GM12891 (cell line): ENCODE data around the gene EDN1. TPM values are rescaled to one million over a fixed set of nuclear protein-coding genes. Genes with fewer than 3 reads are reported as not detected.

Experiments
- DNase-seq: peaks from one replicate; pipeline ENCODE4 v3.0.0; 2011; ENCODE audit warnings: low spot score; ENCODE audit not compliant: insufficient read length
- FAIRE-seq: peaks from 2 replicates; lab custom pipeline; 2011; peaks lifted over from hg19 to GRCh38; lab: Jason Lieb, UNC
- PAX5 ChIP-seq: IDR thresholded peaks from 2 replicates; pipeline ENCODE4 v1.6.1; 2011; ENCODE audit warnings: low read length, moderate library complexity, mild to moderate bottlenecking; ENCODE audit not compliant: insufficient read depth, severe bottlenecking
- POLR2A ChIP-seq: IDR thresholded peaks from 2 replicates; pipeline ENCODE4 v1.6.1; 2011; ENCODE audit warnings: low read depth, low read length, control low read depth
- POLR2AphosphoS5 ChIP-seq: IDR thresholded peaks from 2 replicates; pipeline ENCODE4 v1.6.1; 2011; ENCODE audit warnings: low read depth, low read length, control low read depth
- POU2F2 ChIP-seq: IDR thresholded peaks from 2 replicates; pipeline ENCODE4 v1.6.1; 2011; ENCODE audit warnings: low read depth, mild to moderate bottlenecking, control low read depth, low read length, moderate library complexity
- SPI1 ChIP-seq: IDR thresholded peaks from 2 replicates; pipeline ENCODE4 v1.6.1; 2011; ENCODE audit warnings: low read depth, low read length, control low read depth
- TAF1 ChIP-seq: IDR thresholded peaks from 2 replicates; pipeline ENCODE4 v1.6.1; 2011; ENCODE audit warnings: low read depth, low read length, control low read depth
- polyA plus RNA-seq: library from polyadenylated mRNA; unstranded; fragments of >200 nt; gene quantifications from one replicate; pipeline ENCODE4 v1.2.1, GENCODE V29; 2012; ENCODE audit warnings: low read depth, missing spikeins, inconsistent platforms; ENCODE audit not compliant: missing spikeins

The EDN1 gene
- polyA plus RNA-seq: 0.65 TPM

DNA sequence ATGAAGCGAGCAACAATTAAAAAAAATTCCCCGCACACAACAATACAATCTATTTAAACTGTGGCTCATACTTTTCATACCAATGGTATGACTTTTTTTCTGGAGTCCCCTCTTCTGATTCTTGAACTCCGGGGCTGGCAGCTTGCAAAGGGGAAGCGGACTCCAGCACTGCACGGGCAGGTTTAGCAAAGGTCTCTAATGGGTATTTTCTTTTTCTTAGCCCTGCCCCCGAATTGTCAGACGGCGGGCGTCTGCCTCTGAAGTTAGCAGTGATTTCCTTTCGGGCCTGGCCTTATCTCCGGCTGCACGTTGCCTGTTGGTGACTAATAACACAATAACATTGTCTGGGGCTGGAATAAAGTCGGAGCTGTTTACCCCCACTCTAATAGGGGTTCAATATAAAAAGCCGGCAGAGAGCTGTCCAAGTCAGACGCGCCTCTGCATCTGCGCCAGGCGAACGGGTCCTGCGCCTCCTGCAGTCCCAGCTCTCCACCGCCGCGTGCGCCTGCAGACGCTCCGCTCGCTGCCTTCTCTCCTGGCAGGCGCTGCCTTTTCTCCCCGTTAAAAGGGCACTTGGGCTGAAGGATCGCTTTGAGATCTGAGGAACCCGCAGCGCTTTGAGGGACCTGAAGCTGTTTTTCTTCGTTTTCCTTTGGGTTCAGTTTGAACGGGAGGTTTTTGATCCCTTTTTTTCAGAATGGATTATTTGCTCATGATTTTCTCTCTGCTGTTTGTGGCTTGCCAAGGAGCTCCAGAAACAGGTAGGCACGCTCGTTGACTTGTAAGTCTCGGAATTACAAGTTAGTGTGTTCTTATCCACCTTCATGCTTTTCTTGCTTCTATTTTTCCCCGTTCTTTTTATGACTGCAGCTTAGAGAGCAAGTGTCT is at the start of gene EDN1:
Gene EDN1, plus strand, starts transcription at position 429 of the 888 bp plus-strand sequence. Its CDS starts 269 bp downstream, at position 698.
- TF ChIP-seq POU2F2: no peak
- TF ChIP-seq SPI1: peak; percentile 50
- DNase-seq: peak; percentile 49
- FAIRE-seq: peak; percentile 89

DNA sequence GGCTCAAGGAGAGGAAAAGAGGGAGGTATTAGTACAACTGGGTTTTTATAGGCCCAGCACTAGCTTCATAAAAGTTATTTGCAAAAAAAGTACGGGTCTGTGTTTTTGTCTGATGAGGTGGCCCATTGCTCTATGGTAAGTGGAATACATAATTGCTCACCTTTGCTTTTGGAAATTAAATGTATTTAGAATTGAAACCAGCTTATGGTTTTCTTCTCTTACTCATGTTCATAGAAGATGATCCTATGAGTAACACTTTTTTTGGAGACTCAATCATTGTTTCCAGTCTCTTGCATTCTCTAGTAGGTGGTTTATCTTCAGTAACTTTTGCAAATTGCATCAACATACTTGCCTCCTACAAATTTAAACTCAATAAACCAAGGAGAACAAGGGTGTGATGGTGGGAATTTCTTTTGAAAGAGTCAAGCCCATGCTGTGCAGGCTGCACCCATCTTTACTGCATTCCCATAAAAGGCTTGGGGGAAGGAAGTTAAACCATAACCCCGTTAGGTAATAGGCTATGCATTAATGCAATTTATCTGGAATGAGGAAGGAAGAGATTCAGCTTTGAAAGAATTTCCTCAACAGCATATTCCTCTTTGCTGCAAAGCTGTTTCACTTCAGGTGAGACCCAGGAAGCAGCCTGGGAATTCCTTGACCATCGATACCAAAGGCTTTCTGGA is 48.5 kb upstream of the EDN1 start:
- DNase-seq: no peak
- FAIRE-seq: no peak
- TF ChIP-seq PAX5: no peak
- TF ChIP-seq TAF1: no peak
- no peak for TF ChIP-seq POLR2A
- no peak for TF ChIP-seq POLR2AphosphoS5
- no peak for TF ChIP-seq POU2F2
- no peak for TF ChIP-seq SPI1

DNA sequence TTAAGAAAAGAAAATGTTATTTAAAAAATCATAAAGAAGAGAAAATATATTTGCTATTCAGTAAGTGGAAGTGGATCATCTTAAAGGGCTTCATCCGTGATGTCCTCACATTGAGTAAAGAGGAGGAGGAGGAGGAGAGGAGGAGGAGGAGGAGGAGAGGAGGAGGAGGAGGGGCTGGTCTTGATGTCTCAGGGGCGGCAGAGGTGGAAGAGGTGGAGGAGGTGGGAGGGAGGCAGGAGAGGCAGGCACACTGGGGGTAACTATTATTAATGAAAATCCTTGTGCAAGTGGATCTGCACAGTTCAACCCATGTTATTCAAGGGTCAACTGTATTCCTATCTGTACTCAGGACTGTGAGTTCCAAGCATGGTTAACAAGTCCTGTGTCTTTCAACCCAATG is 47.0 kb upstream of the EDN1 start:
- no peak for FAIRE-seq
- DNase-seq: no peak
- no peak for TF ChIP-seq POLR2AphosphoS5
- no peak for TF ChIP-seq TAF1
- no peak for TF ChIP-seq POLR2A
- TF ChIP-seq PAX5: no peak
- TF ChIP-seq SPI1: no peak
- TF ChIP-seq POU2F2: no peak

DNA sequence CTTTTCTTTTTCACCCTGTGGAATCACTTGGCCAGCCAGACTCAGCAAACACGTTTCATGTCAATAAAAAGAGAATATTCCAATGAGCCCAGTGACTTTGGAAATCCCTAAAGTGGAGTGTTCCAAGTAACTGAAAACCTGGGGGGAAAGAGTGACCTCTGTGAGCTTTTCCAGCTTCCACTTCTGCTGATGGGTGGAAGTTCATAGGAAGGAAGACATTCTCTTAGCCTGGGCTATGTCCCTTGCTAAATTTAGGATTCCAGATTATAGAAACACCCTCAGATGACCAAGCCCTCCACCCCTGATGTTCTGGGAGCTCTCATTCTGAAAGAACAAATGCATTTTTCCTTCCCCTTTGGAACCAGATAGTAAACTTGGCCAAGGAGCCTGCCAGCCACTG is 44.8 kb upstream of the EDN1 start:
- DNase-seq (no peak), FAIRE-seq (no peak)
- TF ChIP-seq POU2F2 (no peak), POLR2A (no peak), SPI1 (no peak), TAF1 (no peak), PAX5 (no peak), POLR2AphosphoS5 (no peak)

DNA sequence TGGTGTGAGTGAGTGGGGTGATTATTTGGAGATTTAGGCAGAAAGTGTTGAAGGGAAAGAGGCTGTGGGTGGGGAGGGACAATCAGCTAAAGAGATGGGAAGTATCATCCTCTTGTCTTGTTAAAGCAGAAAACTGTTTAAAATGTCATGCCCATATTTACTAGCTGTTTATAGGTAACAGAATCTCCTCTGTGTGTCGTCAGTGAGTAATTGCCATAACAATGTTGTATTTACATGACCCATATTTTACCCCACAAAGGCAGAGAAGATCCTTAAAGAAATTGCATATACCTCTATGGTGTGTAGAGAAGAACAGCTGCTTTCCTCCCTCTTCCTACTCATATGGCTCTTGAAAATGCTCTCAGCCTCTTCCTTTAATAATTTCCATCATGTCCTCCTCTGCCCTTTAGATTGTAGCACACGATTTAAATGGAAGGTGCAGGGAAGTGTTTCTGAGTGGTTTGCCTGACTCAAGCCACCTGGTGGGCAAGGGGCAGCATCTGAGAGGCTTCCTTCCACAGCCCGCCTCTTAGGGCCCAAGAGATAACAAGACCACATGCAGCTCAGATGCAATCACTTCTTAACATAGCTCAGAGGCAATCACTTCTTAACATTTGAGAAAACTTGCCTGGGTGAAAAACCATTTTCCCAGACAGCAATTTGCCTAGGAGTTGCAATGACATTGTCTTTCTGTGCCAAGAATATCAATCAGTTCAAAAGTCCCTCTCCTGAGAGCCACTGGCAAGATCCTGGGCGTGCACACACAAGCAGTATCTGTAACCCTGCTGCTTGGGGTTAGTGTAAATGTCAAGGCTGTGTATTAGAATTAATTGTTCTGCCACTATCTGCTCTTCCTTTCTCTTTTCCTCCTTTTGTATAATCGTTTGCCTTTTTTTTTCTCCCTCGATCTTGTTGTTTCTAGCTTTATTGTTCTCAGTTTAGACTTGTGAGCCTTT is 44.1 kb upstream of the EDN1 start:
- DNase-seq (no peak), FAIRE-seq (no peak)
- TF ChIP-seq POU2F2 (no peak), POLR2A (no peak), TAF1 (no peak), POLR2AphosphoS5 (no peak), SPI1 (no peak), PAX5 (no peak)

DNA sequence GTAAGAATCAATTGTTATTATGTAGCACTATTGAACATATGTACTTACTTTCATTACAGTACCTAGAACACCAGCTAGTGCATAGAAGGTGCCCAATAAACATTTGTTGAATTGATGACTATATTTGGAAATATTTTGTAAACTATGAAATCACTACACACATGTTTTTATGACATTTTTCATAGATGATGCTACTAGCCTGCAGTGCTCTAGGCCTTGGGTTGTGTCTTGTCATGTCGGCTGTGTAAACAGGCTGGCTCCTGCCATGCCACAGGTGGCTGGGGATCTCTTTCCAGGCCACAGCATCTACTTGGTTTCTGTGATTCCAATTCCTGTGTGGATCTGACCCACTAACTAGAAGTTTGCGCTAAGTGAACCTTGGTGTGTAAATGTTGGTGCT is 43.3 kb upstream of the EDN1 start:
- no peak for FAIRE-seq
- no peak for DNase-seq
- TF ChIP-seq SPI1 (no peak), POU2F2 (no peak), PAX5 (no peak), POLR2A (no peak), POLR2AphosphoS5 (no peak), TAF1 (no peak)

DNA sequence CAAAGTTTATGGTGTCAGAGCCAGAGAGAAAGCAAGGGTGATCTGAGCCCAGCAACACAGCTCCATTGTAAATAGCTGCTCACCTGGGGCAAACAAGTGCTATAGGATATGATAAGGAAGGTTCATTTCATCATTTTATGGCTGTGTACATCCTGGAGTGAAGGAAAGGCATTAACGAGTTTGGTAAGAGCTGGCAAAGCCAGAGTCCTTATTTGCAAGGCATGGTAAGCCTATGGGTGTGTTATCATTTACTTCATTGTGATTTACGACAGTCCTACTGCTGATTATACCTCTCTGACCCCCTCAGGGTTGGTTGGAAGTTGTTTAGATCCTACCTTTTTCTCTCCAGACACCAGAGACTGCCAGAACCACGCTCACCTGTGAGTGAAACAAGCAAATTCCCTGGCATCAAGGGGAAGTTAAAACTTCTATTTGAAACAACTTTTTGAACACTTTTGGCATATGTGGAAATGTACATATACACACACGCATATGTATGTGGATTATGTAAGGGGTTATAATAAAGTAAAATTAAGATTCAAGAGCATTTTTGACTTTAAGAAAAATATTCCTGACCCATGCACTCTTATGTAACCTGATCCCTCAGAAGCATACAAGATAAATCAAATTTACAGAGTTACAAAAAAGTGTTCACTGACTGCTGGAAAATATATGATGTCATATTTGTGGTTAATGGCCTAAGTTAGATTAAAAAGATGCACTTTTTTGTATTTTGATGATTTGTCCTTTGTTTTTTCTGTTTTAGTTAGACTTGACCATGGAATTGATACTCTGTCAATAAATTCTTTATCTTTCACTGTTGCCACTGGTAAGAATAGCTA is 40.4 kb upstream of the EDN1 start:
- FAIRE-seq (no peak), DNase-seq (no peak)
- TF ChIP-seq POLR2AphosphoS5 (no peak), PAX5 (no peak), POU2F2 (no peak), TAF1 (no peak), SPI1 (no peak), POLR2A (no peak)

DNA sequence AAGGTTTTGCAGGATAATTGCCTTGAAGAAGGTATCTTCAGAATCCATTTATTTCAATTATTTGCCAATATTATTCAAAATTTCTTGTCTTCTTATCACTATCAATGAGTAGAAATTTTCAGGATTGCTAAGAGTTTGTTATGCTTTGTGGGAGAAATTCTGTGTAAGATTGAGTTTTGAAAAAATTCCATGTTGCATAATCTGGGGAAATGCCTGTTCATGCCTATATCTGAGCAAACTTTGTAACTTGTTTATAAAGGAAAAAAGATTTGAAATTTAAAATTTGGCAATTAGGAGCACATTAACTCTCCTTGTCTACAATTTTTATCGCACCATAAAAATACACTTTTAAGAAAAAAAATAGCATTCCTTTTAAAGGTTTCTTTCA is 39.8 kb upstream of the EDN1 start:
- no peak for TF ChIP-seq POU2F2
- no peak for TF ChIP-seq TAF1
- TF ChIP-seq POLR2AphosphoS5: no peak
- TF ChIP-seq POLR2A: no peak
- TF ChIP-seq PAX5: no peak
- no peak for TF ChIP-seq SPI1
- no peak for DNase-seq
- no peak for FAIRE-seq

DNA sequence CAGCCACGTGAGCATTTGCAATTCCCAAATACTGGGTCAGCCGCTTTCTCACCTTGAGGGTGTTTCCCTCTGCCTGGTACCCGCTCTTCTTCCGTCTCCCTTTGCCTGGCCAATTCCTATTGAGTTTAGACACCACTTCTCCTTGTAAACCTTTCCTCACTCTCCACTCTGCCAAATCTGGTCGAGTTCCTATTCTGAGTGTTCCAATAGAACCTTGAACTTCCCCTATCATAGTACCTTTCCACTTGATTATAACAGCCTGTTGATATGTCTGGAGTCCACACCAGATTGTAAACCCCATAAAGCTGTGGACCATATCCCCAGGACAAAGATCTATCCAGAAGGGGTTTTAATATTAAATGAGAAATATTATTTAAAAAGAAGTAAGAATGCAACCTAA is 36.0 kb upstream of the EDN1 start:
- DNase-seq: no peak
- TF ChIP-seq POLR2AphosphoS5 (no peak), SPI1 (no peak), TAF1 (no peak), POLR2A (no peak), POU2F2 (no peak), PAX5 (no peak)
- FAIRE-seq: no peak
